Stimulated activated naive CD8-positive, alpha-beta T cell treated with anti-CD3 and anti-CD28 coated beads, Interleukin-15, amount 100 ng/mL, for 72 hours (primary cell): ENCODE results near the gene ARSJ.
A peak's percentile ranks its signal among the peaks of the same experiment; 100 is the strongest.

ENCODE experiments used
- ATAC-seq: fragments of 150-1000 bp; cut with Tn5 transposase; 2 replicates; pipeline ENCODE4 v1.10.0; 2021; ENCODE audit warnings: mild to moderate bottlenecking, moderate library complexity
- DNase-seq, 2 donors: peaks; one replicate each; pipeline ENCODE4 v3.0.0; 2021 to 2022
- H3K27ac Mint-ChIP-seq, 2 donors: one replicate each; pipeline ENCODE4 v1.8.0; 2022; ENCODE audit warnings: mild to moderate bottlenecking in 2 of 2, mixed read lengths in 2 of 2, moderate library complexity in 2 of 2
- H3K27me3 Mint-ChIP-seq: one replicate; pipeline ENCODE4 v1.8.0; 2022; ENCODE audit warnings: mixed read lengths
- H3K4me1 Mint-ChIP-seq: one replicate; pipeline ENCODE4 v1.8.0; 2022; ENCODE audit warnings: mild to moderate bottlenecking, mixed read lengths
- H3K4me3 Mint-ChIP-seq, 2 donors: one replicate each; pipeline ENCODE4 v1.8.0; 2022; ENCODE audit warnings: mild to moderate bottlenecking in 2 of 2, mixed read lengths in 2 of 2, moderate library complexity in 1 of 2
- H3K9me3 Mint-ChIP-seq, 2 donors: one replicate each; pipeline ENCODE4 v1.8.0; 2022; ENCODE audit warnings: mixed read lengths in 2 of 2

ARSJ gene

DNA sequence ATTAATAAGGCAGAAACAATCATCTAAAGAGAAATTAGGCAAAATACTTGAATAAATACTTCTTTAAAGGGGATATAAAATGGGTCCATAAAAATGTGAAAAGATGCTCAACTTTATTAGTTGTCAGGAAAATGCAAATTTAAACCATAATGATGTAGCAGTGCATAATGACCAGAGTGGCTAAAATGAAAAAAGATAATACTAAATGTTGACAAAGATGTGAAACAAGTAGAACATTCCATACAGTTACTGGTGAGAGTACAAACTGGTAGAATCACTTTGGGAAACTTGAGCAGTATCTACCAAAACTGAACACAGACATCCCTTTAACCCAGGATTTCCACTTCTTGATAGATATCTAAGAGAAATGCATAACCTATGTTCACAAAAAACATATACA, 5.0 kb downstream of the ARSJ start:
- ATAC-seq (no peak), DNase-seq (no peak)
- peaks cover 13% of the 10 kb centered on the region for H3K27me3 Mint-ChIP-seq
- peaks cover 14 to 17% of the 10 kb centered on the region in 2 donors for H3K9me3 Mint-ChIP-seq
- peaks cover 8% of the 10 kb centered on the region for H3K4me1 Mint-ChIP-seq
- H3K4me3 Mint-ChIP-seq: no peak overlapping the region
- no peak overlapping the region for H3K27ac Mint-ChIP-seq

DNA sequence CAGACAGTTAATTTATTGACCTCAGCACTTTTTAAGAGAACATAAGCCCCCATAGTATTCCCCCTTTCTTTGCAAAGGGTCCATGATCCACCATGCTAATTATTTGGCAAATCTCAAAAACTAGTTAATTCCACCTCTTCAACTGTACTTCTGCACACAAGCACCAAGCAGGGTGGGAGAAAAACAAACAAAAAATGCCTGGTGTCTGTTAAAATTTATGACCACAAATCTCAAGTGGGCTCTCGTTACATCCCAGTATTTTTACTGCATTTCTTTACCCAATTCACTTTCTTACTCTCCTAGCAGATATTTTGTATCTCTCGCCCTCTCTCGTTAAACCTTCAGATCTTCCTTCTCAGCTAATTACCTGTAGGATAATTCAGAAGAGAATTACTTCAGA, 6.1 kb downstream of the ARSJ start:
- no peak for ATAC-seq
- Mint-ChIP-seq H3K9me3 (peaks cover 14 to 17% of the 10 kb centered on the region in 2 donors), H3K4me3 (no peak overlapping the region)

DNA sequence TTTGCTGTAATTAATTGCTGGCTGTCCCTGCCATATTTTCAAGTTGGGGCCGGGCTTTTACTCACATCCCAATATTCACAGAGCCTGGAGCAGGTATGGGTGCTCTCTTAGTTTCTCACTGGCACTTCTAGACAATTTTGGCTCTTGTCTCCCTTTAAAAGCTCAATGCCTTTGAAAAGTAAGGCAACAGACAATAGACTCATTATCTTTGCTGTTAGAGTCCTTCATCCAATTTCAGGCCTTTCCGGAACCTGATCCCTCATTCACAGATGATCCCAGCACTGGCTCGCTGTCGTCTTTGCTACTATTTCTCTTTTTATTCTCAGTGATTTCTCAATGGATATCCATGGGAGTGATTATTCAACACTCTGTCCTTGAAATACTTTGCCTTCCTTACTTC, 6.7 kb downstream of the ARSJ start:
- Mint-ChIP-seq H3K4me1 (no peaks in the 10 kb centered on the region), H3K27me3 (no peaks in the 10 kb centered on the region), H3K27ac (no peak overlapping the region), H3K4me3 (no peak overlapping the region), H3K9me3 (peaks cover 14 to 17% of the 10 kb centered on the region in 2 donors)
- ATAC-seq (no peak), DNase-seq (no peak)

More for the DNA sequence above, 6.1 kb downstream of the ARSJ start:
- H3K4me1 Mint-ChIP-seq: no peaks in the 10 kb centered on the region
- no peak for DNase-seq
- H3K27me3 Mint-ChIP-seq: peaks cover 1% of the 10 kb centered on the region
- H3K27ac Mint-ChIP-seq: no peak overlapping the region

DNA sequence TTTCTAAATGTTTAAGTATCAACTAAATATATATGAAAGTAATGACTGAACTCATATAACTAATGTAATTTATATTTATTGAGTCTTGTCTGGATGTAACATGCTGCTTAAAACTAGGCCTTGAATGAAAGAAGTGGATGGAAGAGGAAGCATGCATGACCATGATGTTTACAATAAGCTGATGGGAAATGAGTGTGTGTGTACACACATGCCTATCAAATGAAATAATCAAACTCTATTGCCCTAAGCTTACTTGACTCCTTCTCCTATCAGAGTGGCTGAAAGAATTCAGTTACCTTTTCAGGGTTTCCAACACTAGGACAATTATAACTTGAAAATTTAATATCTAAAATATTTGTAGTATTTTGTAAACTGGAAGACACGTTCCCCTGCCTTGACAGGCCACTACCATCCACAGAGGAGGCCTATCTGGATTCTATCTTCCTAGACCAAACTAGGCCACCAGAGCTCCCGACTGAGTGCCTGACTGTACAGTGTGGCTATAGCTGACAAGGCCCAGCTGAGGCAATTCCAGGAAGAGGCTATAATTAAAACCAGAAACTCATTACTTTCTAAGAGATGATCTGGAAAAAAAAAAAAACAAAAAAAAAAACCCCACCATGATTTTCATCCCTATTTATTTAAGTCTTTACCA, 7.6 kb downstream of the ARSJ start:
- no peak for DNase-seq
- ATAC-seq: no peak
- H3K4me1 Mint-ChIP-seq: no peaks in the 10 kb centered on the region
- H3K27ac Mint-ChIP-seq: no peak overlapping the region
- peaks cover 14 to 17% of the 10 kb centered on the region in 2 donors for H3K9me3 Mint-ChIP-seq
- H3K4me3 Mint-ChIP-seq: no peak overlapping the region
- no peaks in the 10 kb centered on the region for H3K27me3 Mint-ChIP-seq

DNA sequence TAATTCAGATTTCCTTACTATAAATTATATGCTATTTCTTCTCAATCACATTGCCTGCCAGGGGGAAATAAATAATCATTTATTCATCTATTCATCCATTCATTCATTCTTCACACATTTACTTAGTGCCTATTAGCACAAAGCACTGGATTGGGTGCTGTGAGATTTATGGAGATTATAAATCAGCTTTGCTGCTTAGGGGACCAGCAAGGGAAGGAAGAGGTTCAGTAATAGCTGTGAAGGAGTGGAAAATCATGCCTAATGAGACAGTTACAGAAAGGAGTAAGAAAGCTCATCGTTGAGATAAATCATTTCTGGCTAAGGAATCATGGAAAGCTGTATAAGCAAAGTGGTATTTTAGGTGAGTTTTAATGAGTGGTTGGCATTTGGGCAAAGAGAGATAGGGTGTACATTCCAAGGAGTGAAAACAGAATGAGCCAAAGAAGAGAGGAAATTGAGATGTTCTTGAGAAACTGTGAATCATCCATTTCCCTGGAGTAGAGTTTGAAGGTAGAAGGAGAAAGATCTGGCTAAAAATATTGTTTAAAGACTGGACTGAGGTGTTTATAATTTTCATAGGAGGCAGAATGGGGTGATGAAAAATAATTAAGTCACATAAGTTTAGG, 9.6 kb downstream of the ARSJ start:
- no peak overlapping the region for H3K4me3 Mint-ChIP-seq
- no peak for ATAC-seq
- peaks cover 14 to 17% of the 10 kb centered on the region in 2 donors for H3K9me3 Mint-ChIP-seq

DNA sequence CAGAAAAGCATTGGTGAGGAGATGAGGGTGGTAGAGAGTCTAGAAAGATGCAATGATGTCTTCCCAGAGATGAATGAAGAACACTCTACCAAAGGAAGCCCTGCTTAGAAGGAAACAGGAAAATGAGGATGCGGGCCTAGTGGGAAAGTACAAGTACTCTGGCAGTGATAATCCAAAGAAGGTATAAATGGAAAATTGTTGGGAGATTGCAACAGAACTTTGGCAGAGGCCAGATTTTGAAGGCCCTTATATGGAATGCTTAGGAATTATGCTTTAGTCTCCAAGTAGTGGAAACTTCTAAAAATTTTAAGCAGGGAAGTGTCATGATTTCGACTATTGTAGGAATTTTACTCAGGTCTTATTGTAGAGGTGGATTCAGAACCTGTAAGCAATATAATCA, 11.0 kb downstream of the ARSJ start:
- H3K9me3 Mint-ChIP-seq: peaks cover 3 to 8% of the 10 kb centered on the region in 2 donors
- ATAC-seq (no peak), DNase-seq (no peak)
- H3K4me3 Mint-ChIP-seq: no peak overlapping the region
- H3K27ac Mint-ChIP-seq: no peak overlapping the region
- H3K4me1 Mint-ChIP-seq: no peaks in the 10 kb centered on the region
- H3K27me3 Mint-ChIP-seq: no peaks in the 10 kb centered on the region

More for the DNA sequence above, 9.6 kb downstream of the ARSJ start:
- H3K27ac Mint-ChIP-seq: no peak overlapping the region
- no peaks in the 10 kb centered on the region for H3K4me1 Mint-ChIP-seq
- DNase-seq: no peak
- no peaks in the 10 kb centered on the region for H3K27me3 Mint-ChIP-seq

DNA sequence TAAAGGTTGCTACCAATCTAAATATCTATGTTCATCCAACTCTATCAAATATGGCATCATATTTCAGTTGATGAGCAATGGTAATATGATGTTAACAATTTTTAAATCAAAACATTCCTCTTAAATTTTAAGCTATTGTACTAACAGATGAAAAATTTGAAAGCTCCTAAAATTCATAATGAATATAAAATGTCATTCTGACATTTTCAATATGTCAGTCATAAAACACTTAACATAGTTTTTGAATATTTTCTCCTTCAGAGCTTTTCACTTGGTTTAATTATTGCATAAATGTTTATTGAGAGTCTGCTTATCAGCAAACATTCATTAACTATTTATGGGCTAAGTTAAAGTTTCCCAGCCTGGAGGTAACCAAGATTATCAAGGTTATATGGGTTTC, 11.8 kb downstream of the ARSJ start:
- Mint-ChIP-seq H3K27me3 (no peaks in the 10 kb centered on the region), H3K4me3 (no peak overlapping the region), H3K27ac (no peak overlapping the region), H3K9me3 (peaks cover 6 to 7% of the 10 kb centered on the region in 2 donors), H3K4me1 (no peaks in the 10 kb centered on the region)
- DNase-seq (no peak), ATAC-seq (no peak)

DNA sequence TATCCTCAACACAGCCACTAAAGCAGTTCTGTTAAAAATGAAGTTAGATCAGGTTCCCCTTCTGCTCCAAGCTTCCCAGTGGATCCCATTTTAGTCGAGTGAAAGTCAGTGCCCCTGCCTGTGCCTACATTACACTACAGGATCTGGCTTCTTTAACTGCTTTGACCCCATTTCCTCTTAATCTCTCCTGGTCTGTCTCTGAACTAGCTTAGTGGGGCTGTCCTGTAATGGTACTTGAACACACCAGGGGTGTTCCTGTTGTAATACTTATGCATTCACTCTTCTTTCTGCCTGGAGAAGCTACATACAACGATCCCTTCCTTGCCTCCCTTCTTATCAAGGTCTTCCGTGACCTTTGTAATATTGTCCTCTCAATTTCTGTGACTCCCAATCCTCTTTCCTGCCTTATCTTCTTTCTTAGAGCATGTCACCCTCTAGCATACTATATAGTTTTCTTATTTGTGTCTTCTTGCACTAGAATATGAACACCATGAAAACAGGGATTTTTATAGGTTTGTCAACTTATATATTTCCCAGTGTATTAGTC, 16.7 kb downstream of the ARSJ start:
- DNase-seq (no peak), ATAC-seq (no peak)
- no peaks in the 10 kb centered on the region for H3K4me1 Mint-ChIP-seq
- H3K27me3 Mint-ChIP-seq: no peaks in the 10 kb centered on the region
- peaks cover 9 to 13% of the 10 kb centered on the region in 2 donors for H3K9me3 Mint-ChIP-seq
- H3K27ac Mint-ChIP-seq: no peak overlapping the region
- no peak overlapping the region for H3K4me3 Mint-ChIP-seq

DNA sequence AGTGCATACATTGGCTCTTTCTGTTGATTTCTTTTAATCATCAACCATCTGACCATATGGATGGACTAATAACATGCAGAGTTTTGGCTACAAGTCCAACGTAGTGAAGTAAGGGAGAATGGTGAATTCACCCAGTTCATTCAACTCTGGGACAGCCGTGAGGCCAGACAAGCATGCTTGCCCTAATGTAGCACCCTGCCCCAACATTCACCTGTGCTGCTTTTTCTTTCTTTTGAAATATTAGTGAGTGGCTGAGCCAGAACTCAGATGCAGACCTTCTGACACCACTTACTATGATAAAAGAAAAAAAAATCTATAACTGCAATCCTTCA, 17.5 kb downstream of the ARSJ start:
- Mint-ChIP-seq H3K4me1 (no peaks in the 10 kb centered on the region), H3K9me3 (peaks cover 9 to 13% of the 10 kb centered on the region in 2 donors), H3K27ac (no peak overlapping the region), H3K4me3 (no peak overlapping the region), H3K27me3 (no peaks in the 10 kb centered on the region)
- ATAC-seq (no peak), DNase-seq (no peak)

DNA sequence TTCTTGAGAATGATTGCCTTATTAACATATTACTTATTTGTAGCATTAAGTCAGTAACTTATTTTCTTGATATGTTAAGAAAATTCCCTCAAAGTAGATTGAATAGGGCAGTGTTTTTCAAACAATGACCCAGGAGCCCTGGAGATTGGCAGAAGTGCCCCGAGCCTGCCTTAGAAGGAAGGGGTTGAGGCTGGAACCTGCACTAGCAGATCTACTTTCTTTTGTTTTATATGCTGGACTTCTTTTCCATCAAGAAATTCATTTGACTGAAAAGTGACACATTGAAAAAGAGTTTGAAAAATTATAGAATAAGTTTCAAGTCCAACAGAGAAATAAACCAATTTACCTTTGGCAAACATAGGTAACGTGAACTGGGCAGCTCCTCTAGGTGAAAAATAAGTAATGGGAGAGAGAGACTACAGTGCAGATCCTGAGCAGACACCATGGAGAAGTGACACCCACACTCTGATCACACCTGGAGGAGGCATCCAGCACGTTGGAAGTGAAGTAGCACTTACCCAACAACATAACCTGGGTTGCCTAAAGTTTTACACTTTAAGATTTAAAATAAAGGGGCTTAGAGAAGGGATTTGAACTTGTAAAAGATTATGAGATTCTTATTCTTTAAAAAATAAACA, 18.6 kb downstream of the ARSJ start:
- H3K4me1 Mint-ChIP-seq: no peaks in the 10 kb centered on the region
- H3K4me3 Mint-ChIP-seq: no peak overlapping the region
- no peak overlapping the region for H3K27ac Mint-ChIP-seq
- peaks cover 9 to 13% of the 10 kb centered on the region in 2 donors for H3K9me3 Mint-ChIP-seq
- no peak for DNase-seq
- no peak for ATAC-seq
- no peaks in the 10 kb centered on the region for H3K27me3 Mint-ChIP-seq

DNA sequence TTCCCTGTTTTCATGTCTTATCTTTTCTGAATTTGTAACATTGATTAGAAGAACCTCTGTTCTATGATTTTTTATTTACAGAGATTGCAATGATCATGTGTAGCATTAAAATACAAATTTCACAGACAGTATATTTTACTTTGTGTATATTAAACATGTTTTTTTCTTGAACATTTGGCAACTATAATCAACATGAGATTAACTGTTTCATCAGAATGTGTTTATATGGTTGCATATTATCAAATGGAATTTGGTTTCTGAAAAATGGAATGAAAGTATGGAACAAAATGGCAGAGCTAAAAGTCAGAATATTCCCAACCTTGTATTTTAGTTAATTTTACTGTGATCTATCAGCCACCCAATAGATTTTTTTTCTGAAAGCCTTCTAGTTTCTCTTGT, 19.9 kb downstream of the ARSJ start:
- Mint-ChIP-seq H3K27me3 (no peaks in the 10 kb centered on the region), H3K9me3 (peaks cover 9 to 13% of the 10 kb centered on the region in 2 donors), H3K27ac (no peak overlapping the region), H3K4me3 (no peak overlapping the region), H3K4me1 (no peaks in the 10 kb centered on the region)
- no peak for ATAC-seq
- no peak for DNase-seq

DNA sequence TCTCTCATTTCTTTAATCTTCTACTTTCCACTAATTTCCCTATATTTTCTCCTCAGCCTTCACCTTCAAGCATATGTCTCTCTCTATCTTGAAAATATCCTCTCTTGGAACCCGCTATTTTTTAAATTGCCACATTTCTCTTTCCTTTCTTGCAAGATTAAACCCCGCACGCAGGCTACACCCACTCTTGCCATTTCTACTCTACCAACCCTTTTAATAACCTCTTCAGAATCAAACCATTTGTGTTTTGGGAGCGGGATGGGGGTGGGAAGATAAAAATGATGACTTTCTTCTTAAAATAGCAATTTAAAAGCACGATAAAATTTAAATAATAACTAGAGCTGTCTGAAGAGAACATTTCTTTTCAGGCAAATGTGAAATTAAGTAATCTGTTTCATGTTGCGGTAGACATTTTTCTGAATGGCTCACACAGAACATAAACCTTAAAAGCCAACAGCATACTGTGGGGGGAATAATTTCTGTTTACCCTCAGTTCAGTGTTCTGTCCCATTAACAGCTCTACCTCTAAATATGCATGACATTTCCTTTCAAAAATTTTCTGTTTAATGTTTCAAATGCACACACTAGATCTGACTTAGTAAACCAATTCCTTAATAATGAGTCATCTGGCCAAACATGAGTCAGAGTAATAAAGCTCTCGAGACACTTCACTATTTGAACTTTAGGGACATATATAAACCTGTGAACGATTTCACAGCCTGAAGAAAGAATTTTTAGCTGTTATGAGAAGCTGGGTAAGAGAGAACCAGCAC, 20.5 kb downstream of the ARSJ start:
- H3K4me1 Mint-ChIP-seq: no peaks in the 10 kb centered on the region
- DNase-seq: no peak
- no peaks in the 10 kb centered on the region for H3K27me3 Mint-ChIP-seq
- peaks cover 9 to 13% of the 10 kb centered on the region in 2 donors for H3K9me3 Mint-ChIP-seq
- ATAC-seq: peak; percentile 57
- no peak overlapping the region for H3K4me3 Mint-ChIP-seq
- H3K27ac Mint-ChIP-seq: no peak overlapping the region

DNA sequence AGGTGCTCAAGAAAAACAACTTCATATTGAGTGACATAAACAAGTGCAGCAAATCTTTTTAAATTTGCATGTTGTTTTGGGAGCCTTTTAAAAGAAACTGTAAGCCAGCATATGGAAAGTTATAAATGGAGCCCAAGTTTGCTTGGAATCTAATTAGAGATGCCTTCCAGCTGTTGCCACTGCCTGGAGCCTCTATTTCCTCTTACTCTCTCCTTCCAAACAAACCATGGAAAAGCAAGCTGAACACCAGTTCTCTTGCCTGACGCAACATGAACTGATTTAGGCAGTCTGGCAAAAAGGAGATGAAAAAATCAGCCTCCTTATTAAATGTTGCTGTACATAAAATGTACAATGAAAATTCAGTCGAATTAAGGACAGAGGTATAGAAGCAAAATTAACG, 21.5 kb downstream of the ARSJ start:
- H3K27me3 Mint-ChIP-seq: no peaks in the 10 kb centered on the region
- H3K27ac Mint-ChIP-seq: no peak overlapping the region
- peaks cover 6 to 8% of the 10 kb centered on the region in 2 donors for H3K9me3 Mint-ChIP-seq
- no peak overlapping the region for H3K4me3 Mint-ChIP-seq
- no peak for DNase-seq
- ATAC-seq: no peak
- H3K4me1 Mint-ChIP-seq: no peaks in the 10 kb centered on the region

DNA sequence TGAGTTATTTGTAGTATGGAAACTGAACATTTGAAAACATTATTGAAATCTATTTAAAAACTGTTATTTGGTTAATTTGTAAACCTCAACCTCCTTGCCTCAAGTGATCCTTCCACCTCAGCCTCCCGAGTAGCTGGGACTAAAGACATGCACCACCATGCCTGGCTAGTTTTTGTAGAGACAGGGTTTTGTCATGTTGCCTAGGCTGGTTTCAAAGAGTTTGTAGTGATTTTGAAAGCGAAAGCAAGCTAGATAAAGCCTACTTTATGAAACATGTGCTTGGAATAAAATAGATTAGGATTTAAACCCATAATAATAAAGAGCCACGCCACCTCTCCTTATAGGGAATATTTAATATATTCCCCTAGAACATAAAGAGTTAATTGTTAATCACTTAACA, 23.5 kb downstream of the ARSJ start:
- no peak overlapping the region for H3K27ac Mint-ChIP-seq
- H3K4me1 Mint-ChIP-seq: peaks cover 6% of the 10 kb centered on the region
- no peaks in the 10 kb centered on the region for H3K9me3 Mint-ChIP-seq
- DNase-seq: no peak
- ATAC-seq: no peak
- H3K27me3 Mint-ChIP-seq: no peaks in the 10 kb centered on the region
- H3K4me3 Mint-ChIP-seq: no peak overlapping the region

DNA sequence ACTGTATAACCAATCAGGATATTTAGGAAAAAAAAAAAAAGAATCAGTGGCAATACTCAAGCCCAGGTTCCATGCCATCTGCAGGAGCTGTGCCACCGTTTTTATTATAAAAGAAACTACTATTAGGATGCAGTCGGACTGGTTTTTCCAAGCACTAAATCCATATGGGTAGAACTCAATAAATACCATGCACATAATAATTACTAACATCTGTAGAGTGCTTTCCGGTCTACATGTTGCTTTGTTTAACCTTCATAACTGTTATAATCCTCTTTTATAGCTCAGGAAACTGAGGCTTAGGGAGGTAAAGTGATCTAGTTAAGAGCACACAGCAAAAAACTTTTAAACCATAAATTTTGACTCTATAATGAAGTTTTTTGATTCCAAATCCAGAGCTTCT, 24.0 kb downstream of the ARSJ start:
- no peak for DNase-seq
- Mint-ChIP-seq H3K4me3 (no peak overlapping the region), H3K27me3 (no peaks in the 10 kb centered on the region), H3K4me1 (peaks cover 6% of the 10 kb centered on the region), H3K27ac (no peak overlapping the region), H3K9me3 (no peaks in the 10 kb centered on the region)
- no peak for ATAC-seq

DNA sequence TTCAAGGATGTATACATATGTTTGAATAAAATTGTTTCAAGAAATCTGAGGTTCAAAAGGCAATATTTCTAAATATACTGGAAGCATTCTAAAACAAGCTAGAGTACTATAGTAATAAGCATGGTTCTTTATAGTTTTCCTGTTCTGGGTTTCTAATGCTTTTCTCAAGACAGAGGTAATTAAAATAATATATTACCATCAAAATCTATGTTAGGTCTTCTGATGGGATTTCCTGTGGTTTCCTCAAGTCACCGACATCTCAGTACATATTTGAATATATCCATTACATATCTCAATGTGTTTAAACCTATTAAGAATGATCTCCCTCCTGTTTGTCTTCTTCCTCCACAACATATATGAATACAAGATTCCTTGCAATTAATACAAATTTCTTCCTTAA, 25.6 kb downstream of the ARSJ start:
- ATAC-seq (no peak), DNase-seq (no peak)
- Mint-ChIP-seq H3K9me3 (no peaks in the 10 kb centered on the region), H3K4me3 (no peak overlapping the region), H3K4me1 (peaks cover 6% of the 10 kb centered on the region), H3K27me3 (no peaks in the 10 kb centered on the region), H3K27ac (no peak overlapping the region)
